Cardiac muscle cell (in vitro differentiated cells and primary cell): ENCODE measurements around the gene ETS2. TPM values are rescaled to one million over a fixed set of nuclear protein-coding genes. Genes with fewer than 3 reads are reported as not detected.
"Not testable (repeated sequence)": the region's sequence is repeated elsewhere in the genome, so short reads cannot be mapped to it uniquely, and the experiment has no call there.

Source experiments
- DNase-seq, 2 donors: peaks; one replicate each; pipeline versions ENCODE4 v3.0.0 to v3.0.0-alpha.2; 2010 to 2017; ENCODE audit warnings: low read depth in 1 of 2, low spot score in 1 of 2
- H3K27ac ChIP-seq: fragments of 200-600 bp; sonication (generic); 2 replicates; pipeline ENCODE4 v1.5.1; 2016
- H3K27me3 ChIP-seq: fragments of 200-600 bp; sonication (generic); 2 replicates; pipeline ENCODE4 v1.6.0; 2016; ENCODE audit warnings: control low read depth
- H3K36me3 ChIP-seq: fragments of 200-600 bp; sonication (generic); 2 replicates; pipeline ENCODE4 v1.5.1; 2016; ENCODE audit warnings: control low read depth
- H3K4me1 ChIP-seq: fragments of 200-600 bp; sonication (generic); 2 replicates; pipeline ENCODE4 v1.8.1; 2017; ENCODE audit warnings: low read depth, mild to moderate bottlenecking, mixed run types
- H3K4me3 ChIP-seq: fragments of 200-600 bp; sonication (generic); 2 replicates; pipeline ENCODE4 v1.5.1; 2016; ENCODE audit warnings: mild to moderate bottlenecking
- H3K9me3 ChIP-seq: fragments of 200-600 bp; sonication (generic); 2 replicates; pipeline ENCODE4 v1.5.1; 2017; ENCODE audit warnings: low read depth, mild to moderate bottlenecking, control low read depth
- polyA plus RNA-seq: library from polyadenylated mRNA; unstranded; fragments of >200 nt; fragmentation: Nextera tagmentation; extraction: Ambion mirVana; gene quantifications from 2 replicates; pipeline ENCODE4 v1.2.1, GENCODE V29; 2016
- total RNA-seq: library from RNA; depleted of rRNA; stranded (reverse); fragments of >200 nt; gene quantifications from 2 replicates; pipeline ENCODE4 v1.2.3, GENCODE V29; 2016
- TF ChIP-seq, protein P1 (sequence below): IDR thresholded peaks from 2 replicates; pipeline ENCODE4 v1.5.1; 2012; ENCODE audit warnings: low read depth, mild to moderate bottlenecking, low read length

The ETS2 gene
- total and polyA plus RNA-seq, 2 experiments from 2014 or later, result 20.9 to 25.2 TPM

DNA sequence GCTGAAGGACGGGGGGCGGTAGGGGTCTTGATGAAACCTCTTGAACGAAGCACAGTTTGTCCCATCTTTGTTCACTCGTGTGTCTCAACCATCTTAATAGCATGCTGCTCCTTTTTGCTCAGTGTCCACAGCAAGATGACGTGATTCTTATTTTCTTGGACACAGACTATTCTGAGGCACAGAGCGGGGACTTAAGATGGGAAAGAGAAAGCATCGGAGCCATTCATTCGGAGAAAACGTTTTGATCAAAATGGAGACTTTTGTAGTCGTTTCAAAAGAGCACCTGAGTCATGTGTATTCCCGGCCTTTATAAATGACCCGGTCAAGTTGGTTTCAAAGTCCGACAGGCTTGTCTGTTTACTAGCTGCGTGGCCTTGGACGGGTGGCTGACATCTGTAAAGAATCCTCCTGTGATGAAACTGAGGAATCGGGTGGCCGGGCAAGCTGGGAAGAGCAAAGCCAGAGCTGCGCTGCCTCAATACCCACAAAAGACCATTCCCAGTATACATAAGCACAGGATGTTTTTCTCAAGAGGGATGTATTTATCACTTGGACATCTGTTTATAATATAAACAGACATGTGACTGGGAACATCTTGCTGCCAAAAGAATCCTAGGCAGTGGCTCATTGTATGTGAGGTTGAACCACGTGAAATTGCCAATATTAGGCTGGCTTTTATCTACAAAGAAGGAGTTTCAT, 18.5 kb downstream of the ETS2 start:
- H3K4me3 ChIP-seq, result no peak overlapping the region
- TF ChIP-seq, protein P1, sequence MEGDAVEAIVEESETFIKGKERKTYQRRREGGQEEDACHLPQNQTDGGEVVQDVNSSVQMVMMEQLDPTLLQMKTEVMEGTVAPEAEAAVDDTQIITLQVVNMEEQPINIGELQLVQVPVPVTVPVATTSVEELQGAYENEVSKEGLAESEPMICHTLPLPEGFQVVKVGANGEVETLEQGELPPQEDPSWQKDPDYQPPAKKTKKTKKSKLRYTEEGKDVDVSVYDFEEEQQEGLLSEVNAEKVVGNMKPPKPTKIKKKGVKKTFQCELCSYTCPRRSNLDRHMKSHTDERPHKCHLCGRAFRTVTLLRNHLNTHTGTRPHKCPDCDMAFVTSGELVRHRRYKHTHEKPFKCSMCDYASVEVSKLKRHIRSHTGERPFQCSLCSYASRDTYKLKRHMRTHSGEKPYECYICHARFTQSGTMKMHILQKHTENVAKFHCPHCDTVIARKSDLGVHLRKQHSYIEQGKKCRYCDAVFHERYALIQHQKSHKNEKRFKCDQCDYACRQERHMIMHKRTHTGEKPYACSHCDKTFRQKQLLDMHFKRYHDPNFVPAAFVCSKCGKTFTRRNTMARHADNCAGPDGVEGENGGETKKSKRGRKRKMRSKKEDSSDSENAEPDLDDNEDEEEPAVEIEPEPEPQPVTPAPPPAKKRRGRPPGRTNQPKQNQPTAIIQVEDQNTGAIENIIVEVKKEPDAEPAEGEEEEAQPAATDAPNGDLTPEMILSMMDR, result no peak
- H3K36me3 ChIP-seq, result peaks cover 46% of the 10 kb centered on the region
- H3K27me3 ChIP-seq, result no peaks in the 10 kb centered on the region
- DNase-seq, result no peak
- H3K4me1 ChIP-seq, result no peaks in the 10 kb centered on the region
- H3K9me3 ChIP-seq, result no peaks in the 10 kb centered on the region
- peak overlapping the region; percentile 6 for H3K27ac ChIP-seq

DNA sequence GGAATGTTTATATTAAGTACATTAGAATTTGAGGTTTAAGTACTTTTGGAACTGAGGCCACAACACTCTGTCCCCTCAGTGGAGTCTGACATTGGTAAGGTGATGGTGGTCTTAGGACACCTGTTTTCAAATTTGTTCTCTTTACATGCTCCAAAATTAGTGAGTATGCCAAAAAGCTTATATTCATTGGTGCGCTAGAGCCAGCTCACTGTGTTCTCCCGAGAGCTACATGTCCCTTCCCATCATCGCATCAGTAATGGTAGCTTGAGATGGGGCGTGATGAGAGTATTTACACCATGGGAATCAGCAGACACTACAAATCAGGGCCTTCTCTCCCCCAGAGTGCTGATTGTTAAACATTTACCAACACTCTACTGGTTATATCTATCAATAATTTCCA, 19.5 kb downstream of the ETS2 start:
- Histone ChIP-seq H3K4me1 (no peaks in the 10 kb centered on the region), H3K9me3 (no peaks in the 10 kb centered on the region), H3K27ac (no peak overlapping the region), H3K27me3 (no peaks in the 10 kb centered on the region), H3K36me3 (peaks cover 36% of the 10 kb centered on the region), H3K4me3 (no peak overlapping the region)
- DNase-seq, result no peak
- TF ChIP-seq, protein P1, result no peak

DNA sequence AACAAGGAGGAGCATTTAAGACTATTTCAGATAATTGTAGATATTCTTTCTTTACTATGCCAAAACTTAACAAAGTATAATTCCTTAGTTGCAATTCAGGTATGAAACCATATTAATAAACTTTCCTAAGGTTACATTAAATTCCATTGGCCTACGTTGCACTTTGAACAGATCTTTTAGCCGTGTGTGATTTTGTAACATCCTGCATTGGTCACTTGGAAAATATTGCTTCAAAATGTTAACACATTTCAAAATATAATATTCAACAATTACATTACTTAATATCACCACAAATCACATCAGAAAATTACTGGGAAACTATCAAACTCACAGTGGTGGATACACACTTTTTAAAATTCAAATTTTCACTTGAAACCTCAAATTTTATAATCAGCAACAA, 20.2 kb downstream of the ETS2 start:
- Histone ChIP-seq H3K4me1 (no peaks in the 10 kb centered on the region), H3K36me3 (peaks cover 29% of the 10 kb centered on the region), H3K4me3 (no peak overlapping the region), H3K9me3 (no peaks in the 10 kb centered on the region), H3K27ac (no peak overlapping the region), H3K27me3 (no peaks in the 10 kb centered on the region)
- TF ChIP-seq, protein P1, result no peak
- DNase-seq, result no peak

DNA sequence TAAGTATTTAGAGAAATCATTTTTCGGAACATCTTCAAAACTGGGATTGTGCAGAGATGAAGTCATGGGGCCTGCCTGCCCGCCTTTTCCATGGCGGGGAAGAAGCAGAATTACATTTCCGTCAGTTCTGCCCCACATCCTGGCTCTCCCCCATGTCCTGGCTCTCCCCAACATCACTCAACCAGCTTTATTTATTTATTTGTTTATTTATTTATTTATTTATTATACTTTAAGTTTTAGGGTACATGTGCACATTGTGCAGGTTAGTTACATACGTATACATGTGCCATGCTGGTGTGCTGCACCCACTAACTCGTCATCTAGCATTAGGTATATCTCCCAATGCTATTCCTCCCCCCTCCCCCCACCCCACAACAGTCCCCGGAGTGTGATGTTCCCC, 22.4 kb downstream of the ETS2 start:
- H3K4me3 ChIP-seq, DNase-seq, H3K27me3 ChIP-seq, H3K36me3 ChIP-seq, H3K4me1 ChIP-seq, H3K9me3 ChIP-seq, H3K27ac ChIP-seq: not testable (repeated sequence)

DNA sequence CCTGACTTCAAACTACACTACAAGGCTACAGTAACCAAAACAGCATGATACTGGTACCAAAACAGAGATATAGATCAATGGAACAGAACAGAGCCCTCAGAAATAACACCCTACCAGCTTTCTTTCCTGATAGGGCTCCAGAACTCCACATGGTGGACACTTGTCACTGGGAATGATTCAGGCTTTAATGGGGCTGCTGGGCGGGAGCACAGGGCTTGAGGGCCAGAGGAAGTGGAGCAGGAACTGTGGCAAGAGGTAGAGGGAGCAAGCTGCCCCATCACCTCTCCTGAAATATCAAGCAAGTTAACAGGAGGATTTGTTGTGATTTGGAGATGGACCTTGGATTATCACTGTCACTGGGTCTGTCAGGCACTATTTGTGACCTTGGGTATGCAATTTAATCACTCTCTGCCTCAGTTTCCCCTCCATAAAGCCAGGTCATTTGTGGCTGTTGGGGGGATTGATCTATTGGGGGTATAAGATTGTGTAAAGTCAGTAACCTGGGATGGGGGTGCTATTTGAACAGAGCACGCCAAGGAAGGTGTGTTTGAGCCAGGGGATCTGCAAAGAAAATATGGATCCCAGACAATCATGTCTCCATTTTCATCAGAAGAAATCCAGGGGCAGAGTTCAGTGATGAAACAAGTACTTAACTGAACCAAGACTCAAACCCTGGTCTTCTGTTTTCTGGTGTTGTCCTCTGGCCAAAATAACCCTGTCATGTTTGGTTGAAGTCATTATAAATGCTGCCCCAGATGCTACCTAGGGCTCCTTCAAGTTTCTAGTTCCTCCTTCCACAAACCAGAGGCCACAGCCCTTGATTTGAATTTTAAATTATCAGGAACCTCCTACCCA, 25.2 kb downstream of the ETS2 start:
- no peak for DNase-seq
- Histone ChIP-seq H3K4me1 (no peaks in the 10 kb centered on the region), H3K4me3 (no peak overlapping the region), H3K36me3 (no peaks in the 10 kb centered on the region), H3K27ac (no peak overlapping the region), H3K9me3 (no peaks in the 10 kb centered on the region), H3K27me3 (no peaks in the 10 kb centered on the region)
- TF ChIP-seq, protein P1, result no peak
